Skin epidermis (tissue), 12 donors: ENCODE results near the gene FASN.
A peak's percentile ranks its signal among the peaks of the same experiment; 100 is the strongest.

Experiments
- H3K27ac ChIP-seq, 21 experiments: fragments of 200-600 bp; sonication (generic) in 11 of 21; one replicate each; pipeline ENCODE4 v1.5.0; 2020; ENCODE audit warnings: mild to moderate bottlenecking in 3 of 21, inconsistent platforms in 2 of 21, moderate library complexity in 2 of 21
- H3K4me3 ChIP-seq, 7 experiments: fragments of 200-600 bp; sonication (generic) in 2 of 7; one replicate each; pipeline ENCODE4 v1.5.0; 2020; ENCODE audit warnings: inconsistent platforms in 2 of 7, mild to moderate bottlenecking in 2 of 7, moderate library complexity in 1 of 7

Gene FASN

GRCh38 chr17:82104797-82105416 lies 6.9 kb upstream of the FASN start:
- H3K27ac ChIP-seq = peak overlapping the region in 10 of 21 experiments; percentile 40 to 97 (median 78)
- H3K4me3 ChIP-seq = no peak overlapping the region

- no peak overlapping the region for H3K4me3 ChIP-seq
- peak overlapping the region in 11 of 21 experiments; percentile 14 to 71 (median 58) for H3K27ac ChIP-seq
These were observed 5.8 kb upstream of the FASN start for GRCh38 chr17:82103553-82104451.

- Histone ChIP-seq H3K4me3 (no peak overlapping the region), H3K27ac (peak overlapping the region in 7 of 21 experiments; percentile 3 to 31 (median 19))
These were observed 4.0 kb upstream of the FASN start for GRCh38 chr17:82101767-82102679.

GRCh38 chr17:82101301-82101715 lies 3.3 kb upstream of the FASN start:
- peak overlapping the region in 7 of 21 experiments; percentile 16 to 95 (median 30) for H3K27ac ChIP-seq
- H3K4me3 ChIP-seq = no peak overlapping the region

GRCh38 chr17:82100502-82101298 lies 2.7 kb upstream of the FASN start:
- Histone ChIP-seq H3K27ac (peak overlapping the region in 9 of 21 experiments; percentile 6 to 97 (median 90)), H3K4me3 (no peak overlapping the region)

GRCh38 chr17:82098939-82099763 lies 1.1 kb upstream of the FASN start:
- peak overlapping the region; percentile 73 to 95 (median 91) for H3K4me3 ChIP-seq
- H3K27ac ChIP-seq = peak overlapping the region; percentile 83 to 98 (median 92)

- Histone ChIP-seq H3K27ac (peak overlapping the region; percentile 88 to 98 (median 92)), H3K4me3 (peak overlapping the region; percentile 73 to 95 (median 91))
These were observed 192 bp downstream of the FASN start for GRCh38 chr17:82097919-82098168.

- H3K4me3 ChIP-seq = peak overlapping the region; percentile 73 to 95 (median 91)
- peak overlapping the region; percentile 88 to 98 (median 92) for H3K27ac ChIP-seq
These were observed 685 bp downstream of the FASN start for GRCh38 chr17:82097184-82097918.

GRCh38 chr17:82096709-82097183 lies 1.3 kb downstream of the FASN start:
- peak overlapping the region in 18 of 21 experiments; percentile 88 to 98 (median 92) for H3K27ac ChIP-seq

GRCh38 chr17:82095777-82096708 lies 2.0 kb downstream of the FASN start:
- H3K27ac ChIP-seq = peak overlapping the region in 10 of 21 experiments; percentile 89 to 97 (median 94)
- H3K4me3 ChIP-seq = peak overlapping the region in 2 of 7 experiments; percentile 89 to 95

More at GRCh38 chr17:82096709-82097183, 1.3 kb downstream of the FASN start:
- peak overlapping the region; percentile 73 to 95 (median 91) for H3K4me3 ChIP-seq

GRCh38 chr17:82094931-82095776 lies 2.9 kb downstream of the FASN start:
- Histone ChIP-seq H3K4me3 (peak overlapping the region in 1 of 7 experiments; percentile 89), H3K27ac (peak overlapping the region in 4 of 21 experiments; percentile 89 to 95 (median 92))

GRCh38 chr17:82092995-82093751 lies 4.9 kb downstream of the FASN start:
- no peak overlapping the region for H3K4me3 ChIP-seq
- H3K27ac ChIP-seq = peak overlapping the region in 2 of 21 experiments; percentile 16 to 17

- Histone ChIP-seq H3K4me3 (no peak overlapping the region), H3K27ac (peak overlapping the region in 2 of 21 experiments; percentile 16 to 17)
These were observed 5.4 kb downstream of the FASN start for GRCh38 chr17:82092628-82092994.

GRCh38 chr17:82092094-82092586 lies 5.9 kb downstream of the FASN start:
- H3K27ac ChIP-seq = no peak overlapping the region
- no peak overlapping the region for H3K4me3 ChIP-seq
